Measurements from ENCODE around the gene ZNHIT1.

The ZNHIT1 gene

GRCh38 chr7:101240226-101241014 lies 22.5 kb downstream of the ZNHIT1 start:
- H3K4me3 ChIP-seq (ENCODE audit: low read depth, low read length) = no peak overlapping the region
- no peak for DNase-seq (ENCODE audit: low read depth)
- no peak for TF ChIP-seq CTCF (IDR thresholded peaks at IDR 0.05; ENCODE audit: insufficient read depth, low read depth, low read length, missing control alignments)

- H3K4me3 ChIP-seq (ENCODE audit: low read depth, low read length) = no peak overlapping the region
- no peak for DNase-seq (ENCODE audit: low read depth)
- no peak for TF ChIP-seq CTCF (IDR thresholded peaks at IDR 0.05; ENCODE audit: insufficient read depth, low read depth, low read length, missing control alignments)
Observed at GRCh38 chr7:101241015-101241363, 23.0 kb downstream of the ZNHIT1 start.

- no peak overlapping the region for H3K4me3 ChIP-seq (ENCODE audit: low read depth, low read length)
- TF ChIP-seq CTCF (IDR thresholded peaks at IDR 0.05; ENCODE audit: insufficient read depth, low read depth, low read length, missing control alignments) = no peak
- DNase-seq (ENCODE audit: low read depth) = no peak
Observed at GRCh38 chr7:101241443-101242349, 23.7 kb downstream of the ZNHIT1 start.

- peak overlapping the region; percentile 94 for H3K4me3 ChIP-seq (ENCODE audit: low read depth, low read length)
- TF ChIP-seq CTCF (IDR thresholded peaks at IDR 0.05; ENCODE audit: insufficient read depth, low read depth, low read length, missing control alignments) = no peak
- DNase-seq (ENCODE audit: low read depth) = no peak
Observed at GRCh38 chr7:101243646-101244374, 25.8 kb downstream of the ZNHIT1 start.

GRCh38 chr7:101244375-101245146 lies 26.6 kb downstream of the ZNHIT1 start, which contains the start of gene FIS1:
TSS of gene FIS1 (minus strand) at chr7:101245081. CDS start at chr7:101245004, 77 bp downstream.
- peak within 1 kb of the TSS; percentile 94 for H3K4me3 ChIP-seq (ENCODE audit: low read depth, low read length)
- peak; percentile 90 for TF ChIP-seq CTCF (IDR thresholded peaks at IDR 0.05; ENCODE audit: insufficient read depth, low read depth, low read length, missing control alignments)

GRCh38 chr7:101245147-101245668 lies 27.2 kb downstream of the ZNHIT1 start:
- no peak for DNase-seq (ENCODE audit: low read depth)
- TF ChIP-seq CTCF (IDR thresholded peaks at IDR 0.05; ENCODE audit: insufficient read depth, low read depth, low read length, missing control alignments) = no peak
- H3K4me3 ChIP-seq (ENCODE audit: low read depth, low read length) = peak overlapping the region; percentile 94

More at GRCh38 chr7:101244375-101245146, 26.6 kb downstream of the ZNHIT1 start, which contains the start of gene FIS1:
- DNase-seq (ENCODE audit: low read depth) = peak; percentile 95
